ENCODE data around the gene DCAF16.
"Not testable (repeated sequence)": the region's sequence is repeated elsewhere in the genome, so short reads cannot be mapped to it uniquely, and the experiment has no call there.

The DCAF16 gene

DNA sequence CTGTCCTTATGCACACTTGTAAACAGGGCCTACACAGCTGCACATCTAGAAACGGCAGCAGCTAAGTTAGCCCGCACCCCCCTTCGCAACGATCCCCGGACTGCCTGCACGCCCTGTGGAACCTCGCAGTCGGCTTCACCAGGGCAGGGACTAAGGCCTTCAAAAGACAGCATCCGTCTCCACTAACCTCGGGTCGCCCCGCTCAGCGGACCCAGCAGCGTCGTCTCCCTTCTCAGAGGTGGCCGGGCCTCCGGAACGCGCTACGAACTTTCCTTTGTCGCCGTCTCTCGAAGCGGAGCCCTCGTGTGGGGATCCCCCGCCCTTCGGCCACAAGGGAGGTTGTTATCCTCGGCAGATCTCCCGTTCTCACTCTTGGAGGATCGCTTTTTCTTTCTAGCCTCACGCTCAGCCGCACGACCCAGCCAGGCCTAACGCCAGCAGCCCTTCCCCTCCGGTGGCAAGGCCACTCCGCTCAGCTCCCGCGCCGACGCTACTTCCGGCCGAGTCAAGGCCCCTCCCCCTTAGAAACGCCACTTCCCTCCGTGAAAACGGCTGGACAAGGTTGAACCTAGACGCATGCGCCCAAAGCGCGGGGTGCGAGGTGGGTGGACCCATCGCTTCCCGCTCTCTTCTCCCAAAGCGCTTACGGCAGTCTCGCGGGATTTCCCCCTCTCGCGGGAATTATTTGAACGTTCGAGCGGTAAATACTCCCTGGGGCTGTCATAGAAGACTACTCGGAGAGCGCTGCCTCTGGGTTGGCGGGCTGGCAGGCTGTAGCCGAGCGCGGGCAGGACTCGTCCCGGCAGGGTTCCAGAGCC lies at the start of gene DCAF16, which contains the start of gene NCAPG:
Gene DCAF16, minus strand, starts transcription at position 498 of the 818 bp plus-strand sequence. CDS start 6,616 bp downstream, outside the sequence.
Gene NCAPG, plus strand, starts transcription at position 720 of the 818 bp plus-strand sequence. CDS start 99 bp downstream, outside the sequence.
- DNase-seq = peak; percentile 100

DNA sequence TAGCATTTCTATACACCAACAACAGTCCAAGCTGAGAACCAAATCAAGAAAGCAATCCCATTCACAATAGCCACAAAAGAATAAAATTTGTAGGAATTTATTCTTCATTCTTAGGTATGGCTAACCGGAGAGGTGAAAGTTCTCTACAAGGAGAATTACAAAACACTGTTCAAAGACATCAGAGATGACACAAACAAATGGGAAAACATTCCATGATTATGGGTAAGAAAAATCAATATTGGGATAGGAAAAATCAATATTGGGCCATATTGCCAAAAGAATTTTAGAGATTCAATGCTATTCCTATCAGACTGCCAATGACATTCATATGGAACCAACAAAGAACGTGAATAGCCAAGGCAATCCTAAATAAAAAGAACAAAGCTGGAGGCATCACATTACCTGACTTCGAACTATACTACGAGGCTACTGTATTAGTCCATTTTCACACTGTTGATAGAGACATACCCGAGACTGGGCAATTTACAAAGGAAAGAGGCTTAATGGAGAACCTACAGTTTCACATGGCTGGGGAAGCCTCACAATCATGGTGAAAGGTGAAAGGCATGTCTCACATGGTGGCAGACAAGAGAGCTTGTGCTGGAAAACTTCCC lies 49.3 kb upstream of the DCAF16 start:
- DNase-seq = no peak

DNA sequence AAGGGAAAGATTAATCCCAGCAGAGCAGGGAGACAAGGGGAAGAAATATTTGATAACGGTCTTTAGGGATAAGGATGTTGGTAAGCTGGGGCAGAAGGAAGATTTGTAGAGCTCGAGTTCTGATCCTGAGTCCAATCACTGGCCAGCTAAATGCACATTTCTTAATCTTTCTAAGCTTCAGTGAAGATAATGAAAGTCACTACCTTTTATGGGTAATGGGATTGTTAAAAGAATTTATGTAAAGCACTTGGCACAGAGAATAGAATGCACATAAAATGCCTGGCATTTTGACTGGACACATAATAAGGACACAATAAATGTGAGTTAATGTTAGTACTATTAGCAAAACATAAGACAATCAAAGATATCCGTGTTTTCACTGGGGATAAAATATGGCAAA lies 43.5 kb upstream of the DCAF16 start:
- DNase-seq = no peak

DNA sequence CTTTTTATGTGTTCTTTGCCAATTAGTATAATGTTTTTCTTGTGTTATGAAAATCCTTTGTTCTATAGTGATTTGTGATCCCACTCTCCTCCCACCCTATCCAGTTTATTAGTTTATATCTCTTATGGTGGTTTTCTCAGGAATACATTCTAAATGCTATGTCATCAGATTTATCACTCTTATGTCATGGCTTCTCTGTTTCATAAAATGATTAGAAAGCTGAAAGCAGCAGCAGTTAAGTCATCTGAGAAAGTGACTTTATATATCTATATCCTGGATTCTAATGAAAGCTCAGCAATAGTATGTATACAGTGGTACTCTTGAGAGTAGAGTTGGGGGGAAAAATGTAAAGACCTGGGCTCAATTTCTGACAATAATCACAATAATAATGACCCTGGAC lies 41.4 kb upstream of the DCAF16 start:
- no peak for DNase-seq

DNA sequence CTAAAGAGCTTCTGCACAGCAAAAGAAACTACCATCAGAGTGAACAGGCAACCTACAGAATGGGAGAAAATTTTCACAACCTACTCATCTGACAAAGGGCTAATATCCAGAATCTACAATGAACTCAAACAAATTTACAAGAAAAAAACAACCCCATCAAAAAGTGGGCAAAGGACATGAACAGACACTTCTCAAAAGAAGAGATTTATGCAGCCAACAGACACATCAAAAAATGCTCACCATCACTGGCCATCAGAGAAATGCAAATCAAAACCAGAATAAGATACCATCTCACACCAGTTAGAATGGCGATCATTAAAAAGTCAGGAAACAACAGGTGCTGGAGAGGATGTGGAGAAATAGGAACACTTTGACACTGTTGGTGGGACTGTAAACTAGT lies 39.7 kb upstream of the DCAF16 start:
- not testable (repeated sequence) for DNase-seq

DNA sequence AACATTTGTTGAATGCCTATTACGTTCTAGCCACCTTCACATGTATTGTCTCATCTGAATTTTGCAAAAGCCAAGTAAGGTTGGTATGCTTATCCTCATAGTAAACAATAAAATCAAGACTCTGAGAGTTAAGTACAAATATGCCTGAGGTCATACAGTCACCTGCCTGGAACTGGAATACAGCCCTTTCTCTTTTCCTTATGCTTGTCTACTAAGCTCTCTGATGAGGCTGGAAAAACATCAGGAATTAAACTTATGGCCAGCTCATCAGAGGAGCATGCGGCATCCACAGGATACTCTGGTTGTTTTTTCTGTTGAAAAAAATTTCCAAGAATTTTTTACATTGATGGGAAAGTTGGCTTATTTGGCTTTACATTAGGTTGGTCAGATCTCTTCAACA lies 35.7 kb upstream of the DCAF16 start:
- DNase-seq = no peak

DNA sequence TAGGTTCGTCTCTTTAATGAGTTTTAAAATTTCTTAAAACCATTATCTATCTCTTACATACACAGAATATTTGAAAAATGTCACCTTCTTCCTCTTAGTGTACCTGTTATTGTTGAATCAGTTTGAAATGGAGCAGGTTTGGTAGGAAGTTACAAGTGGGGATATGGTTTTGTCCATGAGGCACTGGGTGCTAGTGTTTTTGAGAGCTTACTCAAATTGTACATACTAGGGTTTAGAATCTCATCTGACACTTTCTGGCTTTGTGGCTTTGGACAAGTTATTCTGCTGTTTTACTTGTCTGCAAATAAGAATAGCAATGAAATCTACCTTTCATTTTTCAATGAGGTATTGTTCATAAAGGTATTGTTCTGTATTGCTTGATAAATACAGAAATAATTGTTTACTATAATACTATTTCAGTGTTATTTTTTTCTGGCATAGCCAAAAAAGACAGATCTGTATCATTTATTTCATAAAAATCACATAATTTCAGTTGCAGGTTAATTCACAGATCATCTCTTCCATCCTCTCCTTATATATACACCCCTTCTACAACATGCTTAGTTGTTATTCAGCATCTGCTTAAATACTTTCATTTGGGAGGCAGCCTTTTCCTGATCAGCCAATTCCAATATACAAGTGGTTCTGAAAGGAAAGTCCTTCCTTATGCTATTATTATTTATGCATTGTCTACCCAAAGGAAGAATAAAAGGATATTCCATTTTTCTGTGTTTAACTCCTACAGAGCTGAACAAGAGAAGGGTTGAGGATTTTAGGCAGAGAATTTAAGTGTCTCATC lies 13.5 kb upstream of the DCAF16 start:
- no peak for DNase-seq

DNA sequence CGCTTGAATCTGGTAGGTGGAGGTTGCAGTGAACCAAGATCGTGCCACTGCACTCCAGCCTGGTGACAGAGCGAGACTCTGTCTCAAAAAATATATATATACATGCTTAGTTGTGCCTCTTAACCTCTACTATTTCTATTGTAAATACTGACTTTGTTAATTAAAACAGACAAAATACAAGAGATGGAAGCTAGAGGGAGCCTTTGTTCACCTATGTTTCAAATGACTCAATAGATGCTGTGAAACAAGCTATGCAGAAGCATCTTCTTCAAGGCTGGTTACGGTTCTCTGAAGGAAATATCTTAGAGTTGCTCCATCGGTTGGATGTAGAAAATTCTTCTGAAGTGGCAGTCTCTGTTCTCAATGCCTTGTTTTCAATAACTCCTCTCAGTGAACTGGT lies 6.5 kb upstream of the DCAF16 start:
- peak; percentile 72 for DNase-seq

DNA sequence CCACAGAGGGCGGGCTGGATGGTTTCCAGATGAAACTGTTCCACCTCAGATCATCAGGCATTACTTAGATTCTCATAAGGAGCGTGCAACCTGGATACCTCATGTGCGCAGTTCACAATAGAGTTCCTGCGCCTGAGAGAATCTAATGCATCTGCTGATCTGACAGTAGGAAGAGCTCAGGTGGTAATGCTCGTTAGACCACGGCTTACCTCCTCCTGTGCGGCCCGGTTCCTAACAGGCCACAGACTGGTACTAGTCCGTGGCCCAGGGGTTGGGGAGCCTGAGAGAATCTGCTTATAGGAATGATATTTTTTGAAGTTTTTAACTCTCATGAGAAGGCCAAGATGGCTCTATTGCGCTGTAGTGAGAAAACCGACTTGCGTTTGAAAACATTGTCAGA lies 5.6 kb upstream of the DCAF16 start:
- DNase-seq = no peak

DNA sequence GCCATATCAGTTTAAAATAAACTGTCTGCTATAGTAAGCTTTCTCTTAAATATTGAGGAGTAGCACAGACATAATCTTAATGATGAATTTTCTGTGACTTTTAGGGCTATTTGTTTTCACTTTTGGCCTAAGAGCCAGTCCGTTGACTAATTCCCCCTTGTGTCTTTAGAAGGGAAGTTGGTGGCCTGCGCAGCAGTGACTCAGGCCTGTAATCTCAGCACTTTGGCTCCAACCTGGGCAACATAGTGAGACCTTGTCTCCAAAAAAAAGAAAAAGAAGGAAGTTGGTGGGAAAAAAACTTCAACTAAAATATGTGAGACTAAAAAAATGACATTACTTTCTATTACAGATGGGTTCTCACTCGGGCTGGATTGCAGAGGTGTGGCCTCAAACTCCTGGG lies 3.6 kb upstream of the DCAF16 start:
- peak; percentile 79 for DNase-seq

DNA sequence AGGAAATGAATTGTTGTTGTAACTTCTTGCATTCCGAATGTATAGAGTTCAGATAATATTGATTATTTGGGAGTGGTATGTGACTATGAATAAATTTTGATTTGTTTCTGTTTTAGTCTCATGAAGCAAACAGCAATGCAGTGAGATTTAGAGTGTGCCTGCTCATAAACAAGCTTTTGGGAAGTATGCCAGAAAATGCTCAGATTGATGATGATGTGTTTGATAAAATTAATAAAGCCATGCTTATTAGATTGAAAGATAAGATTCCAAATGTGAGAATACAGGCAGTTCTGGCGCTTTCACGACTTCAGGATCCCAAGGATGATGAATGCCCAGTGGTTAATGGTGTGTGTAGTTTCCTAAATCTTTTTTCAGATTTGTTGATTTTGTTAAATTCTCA lies 2.2 kb upstream of the DCAF16 start:
- no peak for DNase-seq

DNA sequence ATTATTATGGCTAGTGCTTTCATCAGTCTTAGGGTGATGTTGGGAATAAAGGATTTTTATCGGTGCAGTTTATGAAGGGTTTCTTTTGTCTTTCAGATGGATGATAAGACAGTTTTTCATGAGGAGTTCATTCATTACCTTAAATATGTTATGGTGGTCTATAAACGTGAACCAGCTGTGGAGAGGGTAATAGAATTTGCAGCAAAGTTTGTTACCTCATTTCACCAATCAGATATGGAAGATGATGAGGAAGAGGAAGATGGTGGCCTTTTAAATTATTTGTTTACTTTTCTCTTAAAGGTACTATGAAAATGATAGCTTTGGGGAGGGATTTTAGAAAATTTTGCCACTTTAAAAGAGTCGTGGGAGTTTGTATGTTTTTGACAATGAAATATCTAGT lies 1.6 kb upstream of the DCAF16 start:
- no peak for DNase-seq

DNA sequence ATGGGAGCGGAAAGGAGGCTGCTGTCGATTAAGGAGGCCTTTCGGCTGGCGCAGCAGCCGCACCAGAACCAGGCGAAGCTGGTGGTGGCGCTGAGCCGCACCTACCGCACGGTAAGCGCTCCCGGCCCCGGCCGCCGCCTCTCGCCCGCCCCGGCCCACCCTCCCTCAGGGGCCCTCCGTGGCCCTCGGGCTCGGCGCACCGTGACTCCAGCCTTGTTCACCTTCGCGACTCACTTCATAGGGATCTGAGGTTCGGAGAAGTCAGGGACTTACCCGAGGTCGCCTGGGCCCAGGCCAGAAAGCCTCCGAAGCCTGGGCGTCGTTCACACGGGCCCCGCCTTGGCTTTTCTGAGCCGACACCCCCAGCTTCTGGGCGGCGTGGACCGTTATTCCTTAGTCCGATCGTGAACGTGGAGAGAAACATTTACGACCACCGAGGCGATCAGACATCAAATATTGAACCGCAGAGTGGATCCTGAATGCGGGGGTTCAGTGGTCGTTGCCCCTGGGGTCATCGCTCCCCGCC lies 584 bp upstream of the DCAF16 start:
- no peak for DNase-seq

DNA sequence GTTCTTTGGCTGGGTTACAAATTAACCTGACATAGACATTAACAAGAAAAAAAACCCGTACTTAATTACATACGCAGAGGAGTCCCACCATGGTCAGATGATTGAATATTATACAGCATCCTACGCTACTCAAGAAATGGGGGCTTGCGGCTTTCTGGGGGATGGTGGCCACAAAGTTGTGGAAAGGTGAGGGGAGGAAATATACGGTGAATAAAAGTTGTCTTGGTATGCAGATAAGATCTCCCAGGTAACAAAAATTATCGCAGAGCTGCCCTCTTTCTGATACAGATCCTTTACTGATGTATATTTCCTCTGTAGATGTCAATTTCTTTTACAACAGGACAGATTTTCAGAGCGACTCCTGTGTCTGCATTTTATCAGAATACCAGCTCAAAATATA lies 890 bp downstream of the DCAF16 start:
- DNase-seq = no peak

DNA sequence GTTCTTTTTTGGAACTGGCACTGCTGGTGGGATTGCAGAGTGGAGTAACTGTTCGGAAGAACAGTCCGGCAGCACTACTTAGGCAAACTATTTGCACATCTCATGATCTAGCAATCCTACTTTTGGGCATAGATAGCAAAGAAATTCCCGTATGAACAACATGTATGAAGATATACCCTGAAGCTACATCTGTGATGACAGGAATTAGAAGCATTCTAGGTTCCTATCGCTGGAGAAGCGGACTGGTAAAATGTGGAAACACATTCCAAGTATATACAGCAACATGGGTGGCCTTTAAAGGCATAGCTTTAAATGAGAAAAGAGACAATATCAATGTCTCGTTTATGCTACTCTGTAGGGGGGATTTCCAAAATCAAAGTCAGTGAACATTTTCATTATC lies 3.1 kb downstream of the DCAF16 start:
- no peak for DNase-seq

DNA sequence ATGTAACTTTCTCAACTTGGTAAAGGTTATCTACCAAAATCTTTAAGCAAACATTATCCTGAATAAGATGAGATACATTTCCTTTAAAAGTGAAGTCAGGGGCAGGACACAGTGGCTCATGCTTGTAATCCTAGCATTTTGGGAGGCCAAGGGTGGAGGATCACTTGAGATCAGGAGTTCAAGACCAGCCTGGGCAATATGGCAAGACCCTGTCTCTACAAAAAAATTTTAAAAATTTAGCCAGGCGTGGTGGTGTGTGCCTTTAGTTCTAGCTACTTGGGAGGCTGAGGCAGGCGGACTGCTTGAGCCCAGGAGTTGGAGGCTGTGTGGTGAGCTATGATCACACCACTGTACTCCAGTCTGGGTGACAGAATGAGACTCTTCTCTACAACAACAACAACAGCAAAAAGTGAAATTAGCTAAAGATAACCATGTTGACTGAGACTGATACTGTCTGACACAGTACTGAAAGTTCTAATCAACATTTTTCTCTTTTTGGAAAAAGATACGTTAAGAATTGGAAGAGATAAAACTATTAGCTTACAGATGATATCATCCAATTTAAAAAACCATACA lies 4.9 kb downstream of the DCAF16 start:
- DNase-seq = no peak

DNA sequence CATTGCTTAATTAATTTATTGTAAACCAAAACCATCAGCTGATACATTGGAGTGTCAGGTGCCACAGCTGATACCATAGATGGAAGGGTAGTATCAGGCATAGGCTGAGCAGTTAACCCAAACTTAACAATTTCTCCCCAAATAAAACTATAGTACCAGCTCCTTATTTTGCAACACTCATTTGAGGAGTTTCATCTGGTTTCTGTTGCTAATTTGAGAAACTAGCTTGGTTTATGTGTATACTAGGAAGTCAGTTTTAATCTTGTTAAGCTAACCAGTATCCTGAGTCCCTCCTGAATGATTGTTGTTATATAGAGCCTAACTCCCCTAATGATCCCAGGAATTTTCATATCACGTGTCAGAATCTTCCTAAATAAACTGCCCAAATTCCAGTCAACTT lies 12.7 kb downstream of the DCAF16 start:
- no peak for DNase-seq

DNA sequence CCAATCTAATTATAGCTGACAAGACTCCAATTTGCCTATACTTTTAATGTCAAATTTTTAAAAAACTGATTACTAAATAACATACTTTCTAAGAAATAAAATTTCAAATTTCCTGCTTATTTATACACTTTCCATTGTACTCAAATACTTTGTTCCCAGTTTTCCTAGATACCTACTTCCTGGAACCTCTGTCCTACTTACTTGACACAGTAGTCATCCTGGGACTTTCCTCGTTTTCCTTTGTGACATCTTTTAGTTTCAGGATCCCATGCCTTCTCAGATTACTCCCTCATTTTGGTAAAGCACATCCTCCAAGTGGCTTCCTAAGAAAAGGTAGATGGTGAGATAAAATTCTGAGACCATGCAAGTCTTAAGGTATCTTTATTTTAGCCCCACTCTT lies 15.8 kb downstream of the DCAF16 start:
- DNase-seq = no peak

DNA sequence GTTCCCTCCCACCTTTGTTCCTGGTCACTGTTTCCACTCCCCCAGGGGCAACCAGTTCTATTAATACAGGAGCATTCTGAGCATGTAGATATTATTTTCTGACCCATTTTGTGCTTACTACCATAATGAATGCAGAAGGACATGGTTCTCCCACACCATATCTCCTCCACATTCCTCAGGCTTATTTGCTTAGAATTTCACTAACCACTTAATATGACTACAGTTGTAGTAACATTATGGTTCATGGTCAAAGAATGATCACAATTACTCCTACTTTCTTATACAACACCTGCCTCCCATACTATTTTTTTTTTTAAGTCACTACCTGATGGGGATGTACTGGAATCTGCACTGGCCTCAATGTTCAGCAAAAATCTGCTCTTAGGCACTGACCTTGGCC lies 21.6 kb downstream of the DCAF16 start:
- DNase-seq = no peak

DNA sequence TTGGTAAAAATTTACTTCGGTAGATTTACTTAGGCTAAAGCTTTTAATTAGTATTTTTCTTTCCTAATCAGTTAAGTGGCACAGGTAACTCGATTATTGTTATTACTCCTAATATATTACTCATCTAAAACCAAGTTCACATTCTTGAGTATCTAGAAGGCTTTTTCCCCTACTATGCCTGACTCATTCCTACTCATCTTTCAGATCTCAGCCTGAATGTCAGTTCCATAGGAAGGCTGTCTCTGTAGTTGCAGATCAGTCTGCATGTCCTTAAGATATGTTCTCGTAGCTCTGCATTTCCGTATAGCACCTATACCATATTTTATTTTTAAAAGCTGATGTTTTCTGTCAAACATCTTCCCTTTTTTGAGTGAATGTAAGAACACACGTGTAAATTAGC lies 23.2 kb downstream of the DCAF16 start:
- DNase-seq = no peak

DNA sequence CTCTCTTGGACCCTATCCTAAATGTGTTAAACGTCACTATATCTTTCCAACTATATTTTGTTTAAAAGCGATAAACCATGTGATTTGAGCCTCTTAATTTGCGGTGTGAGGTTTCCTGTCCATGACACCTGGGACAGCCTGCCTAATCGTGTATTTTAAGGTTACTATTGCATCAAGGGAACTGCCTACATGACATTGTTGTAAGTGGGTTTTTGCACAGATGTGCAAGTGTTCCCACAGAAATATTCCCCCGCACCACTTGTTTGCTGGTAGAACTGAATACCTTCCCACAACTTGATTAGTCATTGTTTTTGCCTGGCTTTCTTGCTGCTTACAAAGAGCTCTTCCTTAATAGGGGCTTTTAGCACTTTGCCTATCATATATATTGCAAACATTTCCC lies 24.0 kb downstream of the DCAF16 start:
- no peak for DNase-seq

DNA sequence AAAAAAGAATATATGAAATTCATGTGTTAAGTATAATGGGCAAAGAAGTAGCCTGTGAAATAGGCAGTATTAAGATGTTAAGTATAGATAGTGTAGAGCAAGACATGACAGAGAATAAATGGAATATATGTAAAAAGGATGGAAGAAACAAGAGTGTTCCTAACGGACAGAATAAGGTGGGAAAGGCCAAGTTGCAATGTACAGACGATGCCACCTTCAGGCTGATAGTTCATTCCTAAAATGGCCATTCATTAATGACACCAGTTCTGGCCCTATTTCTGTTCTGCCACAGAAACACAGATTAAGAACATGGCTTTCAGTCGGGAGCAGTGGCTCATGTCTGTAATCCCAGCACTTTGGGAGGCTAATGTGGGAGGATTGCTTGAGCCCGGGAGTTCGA lies 24.7 kb downstream of the DCAF16 start:
- DNase-seq = no peak
